ENCODE measurements around the gene CDK18.

CDK18 gene

GRCh38 chr1:205508227-205508714 lies 3.8 kb downstream of the CDK18 start:
- no peak overlapping the region for H3K27ac ChIP-seq

GRCh38 chr1:205510308-205510950 lies 6.0 kb downstream of the CDK18 start:
- no peak overlapping the region for H3K27ac ChIP-seq
- no peak for TF ChIP-seq CTCF (conservative IDR thresholded peaks at IDR 0.05)

More at GRCh38 chr1:205508227-205508714, 3.8 kb downstream of the CDK18 start:
- no peak for TF ChIP-seq CTCF (conservative IDR thresholded peaks at IDR 0.05)

- no peak overlapping the region for H3K27ac ChIP-seq
- TF ChIP-seq CTCF (conservative IDR thresholded peaks at IDR 0.05) = no peak
Measured at GRCh38 chr1:205510951-205511330, 6.5 kb downstream of the CDK18 start.

GRCh38 chr1:205512059-205513045 lies 7.9 kb downstream of the CDK18 start:
- H3K27ac ChIP-seq = no peak overlapping the region
- TF ChIP-seq CTCF (conservative IDR thresholded peaks at IDR 0.05) = no peak

- no peak overlapping the region for H3K27ac ChIP-seq
- no peak for TF ChIP-seq CTCF (conservative IDR thresholded peaks at IDR 0.05)
Measured at GRCh38 chr1:205513774-205514173, 9.3 kb downstream of the CDK18 start.

GRCh38 chr1:205514211-205515142 lies 10.0 kb downstream of the CDK18 start:
- TF ChIP-seq CTCF (conservative IDR thresholded peaks at IDR 0.05) = no peak
- no peak overlapping the region for H3K27ac ChIP-seq

All from VCaP (cell line).